GM19395 (cell line): ENCODE results near the gene ZNF624.
"Not testable (repeated sequence)": the region's sequence is repeated elsewhere in the genome, so short reads cannot be mapped to it uniquely, and the experiment has no call there.

ENCODE experiments used
- ATAC-seq: cut with Tn5 transposase; IDR thresholded peaks from one replicate; pipeline ENCODE4 v1.9.1; 2021; ENCODE audit warnings: mild to moderate bottlenecking, moderate library complexity; ENCODE audit not compliant: unreplicated experiment

ZNF624 gene

DNA sequence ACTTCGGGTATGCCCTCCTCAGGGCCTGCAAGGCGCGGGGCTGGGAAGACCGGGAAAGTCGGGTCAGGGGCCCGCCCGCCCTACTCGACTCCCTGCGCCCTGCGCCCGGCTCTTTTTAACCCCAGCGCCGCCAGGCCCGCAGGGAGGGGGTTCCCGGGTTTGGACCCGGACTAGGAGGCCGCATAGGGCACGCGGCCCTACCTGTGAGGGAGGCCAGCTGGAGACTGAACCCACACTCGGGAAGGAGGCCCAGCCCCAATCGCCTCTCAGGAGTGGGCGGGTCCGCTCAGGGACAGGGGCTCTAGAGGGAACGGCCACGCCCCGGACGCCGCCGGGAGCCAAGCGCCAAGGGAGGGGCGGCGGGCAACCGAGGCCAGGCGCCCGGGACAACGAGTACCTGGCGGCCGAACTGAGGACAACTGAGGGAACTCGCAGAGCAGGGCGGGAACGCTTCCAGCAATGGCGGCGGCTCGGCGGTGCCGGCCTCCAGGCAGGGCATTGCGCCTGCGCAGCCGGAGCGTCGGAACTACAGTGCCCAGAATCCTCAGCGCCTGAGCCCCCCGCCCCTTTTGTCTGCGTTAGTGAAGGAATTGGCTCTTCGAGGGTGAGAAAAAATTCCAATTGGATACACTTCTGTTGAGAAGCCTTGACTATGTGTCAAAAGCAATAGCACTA lies at the start of gene ZNF624:
TSS of gene ZNF624 (minus strand) at position 484 of the 675 bp plus-strand sequence.
- ATAC-seq = peak; percentile 89

DNA sequence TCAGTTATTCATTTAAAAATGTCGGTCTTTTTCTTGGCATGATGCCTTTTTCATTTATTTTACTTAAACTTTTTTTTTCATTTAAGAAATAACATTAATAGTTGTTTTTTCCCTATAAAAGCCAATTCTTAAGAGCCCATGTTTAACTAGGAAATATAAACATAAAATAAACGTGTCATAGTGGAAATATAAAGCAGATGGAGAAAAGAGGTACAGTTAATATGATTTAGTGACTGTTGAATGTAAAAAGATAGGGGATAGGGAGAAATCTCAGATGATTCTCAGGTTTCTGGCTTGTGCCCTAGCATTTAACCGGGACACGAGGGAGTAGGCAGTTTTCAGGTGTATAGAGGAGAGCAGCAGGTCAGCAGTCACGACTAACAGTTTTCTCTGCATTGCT lies 44.0 kb upstream of the ZNF624 start:
- not testable (repeated sequence) for ATAC-seq

DNA sequence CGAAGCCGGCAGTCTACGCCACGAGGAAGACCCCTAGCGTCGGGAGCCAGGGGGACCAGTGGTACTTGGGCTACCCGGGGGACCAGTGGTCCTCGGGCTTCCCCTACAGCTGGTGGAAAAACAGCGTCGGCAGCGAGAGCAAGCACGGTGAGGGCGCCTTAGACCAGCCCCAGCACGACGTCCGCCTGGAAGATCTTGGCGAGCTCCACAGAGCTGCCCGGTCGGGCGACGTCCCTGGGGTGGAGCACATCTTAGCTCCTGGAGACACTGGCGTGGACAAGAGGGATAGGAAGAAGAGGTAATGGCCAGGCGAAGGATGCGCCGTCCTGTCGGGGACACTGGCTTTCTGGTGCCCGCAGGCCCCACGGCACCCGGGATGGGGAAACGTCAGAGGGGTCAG lies 36.8 kb upstream of the ZNF624 start:
- not testable (repeated sequence) for ATAC-seq

DNA sequence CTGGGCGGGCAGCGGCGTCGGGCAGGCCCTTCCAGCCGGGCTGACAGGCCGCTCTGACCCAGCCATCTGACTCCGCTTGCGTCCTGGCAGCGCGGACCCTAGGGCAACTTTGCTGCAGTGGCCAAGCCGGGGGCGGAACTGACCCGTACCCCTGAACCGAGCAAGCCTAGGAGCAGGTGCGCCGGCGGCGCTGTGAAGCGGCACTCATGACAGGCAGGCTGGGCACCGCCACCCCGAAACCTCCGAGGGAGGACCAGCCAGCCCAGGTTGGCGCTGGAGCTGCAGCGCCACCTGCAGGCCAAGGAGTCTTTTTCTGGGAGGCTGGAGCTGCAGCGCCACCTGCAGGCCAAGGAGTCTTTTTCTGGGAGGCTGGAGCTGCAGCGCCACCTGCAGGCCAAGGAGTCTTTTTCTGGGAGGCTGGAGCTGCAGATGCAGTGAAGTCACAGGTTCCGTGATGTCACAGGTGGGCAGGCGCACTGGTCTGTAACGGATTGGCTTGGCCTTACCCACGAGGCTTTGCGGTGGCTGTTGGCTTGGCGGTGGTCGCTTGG lies 36.2 kb upstream of the ZNF624 start, which contains the start of gene CCDC144A:
TSS of gene CCDC144A (plus strand) at position 511 of the 551 bp plus-strand sequence. CDS start 160 bp downstream, outside the sequence.
- ATAC-seq = not testable (repeated sequence)

DNA sequence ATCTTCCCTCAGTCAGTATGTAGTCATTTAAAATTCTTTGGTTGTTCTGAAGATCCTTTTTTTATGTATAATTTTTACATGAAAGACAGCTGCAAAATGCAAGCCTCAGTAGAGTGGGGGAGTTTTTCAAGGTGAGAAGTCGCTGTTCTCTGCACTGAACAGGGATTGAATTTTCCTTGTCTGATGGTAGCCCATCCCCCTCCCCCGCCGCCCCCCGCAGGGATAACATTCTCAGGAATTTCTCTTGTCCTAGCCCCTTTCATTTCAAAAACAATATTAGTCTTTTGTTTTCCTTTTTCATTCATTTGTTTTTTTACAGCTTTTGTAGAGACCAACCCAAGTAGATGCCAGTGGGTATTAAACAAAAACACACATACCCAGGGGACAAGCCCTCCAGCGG lies 33.5 kb upstream of the ZNF624 start:
- not testable (repeated sequence) for ATAC-seq

DNA sequence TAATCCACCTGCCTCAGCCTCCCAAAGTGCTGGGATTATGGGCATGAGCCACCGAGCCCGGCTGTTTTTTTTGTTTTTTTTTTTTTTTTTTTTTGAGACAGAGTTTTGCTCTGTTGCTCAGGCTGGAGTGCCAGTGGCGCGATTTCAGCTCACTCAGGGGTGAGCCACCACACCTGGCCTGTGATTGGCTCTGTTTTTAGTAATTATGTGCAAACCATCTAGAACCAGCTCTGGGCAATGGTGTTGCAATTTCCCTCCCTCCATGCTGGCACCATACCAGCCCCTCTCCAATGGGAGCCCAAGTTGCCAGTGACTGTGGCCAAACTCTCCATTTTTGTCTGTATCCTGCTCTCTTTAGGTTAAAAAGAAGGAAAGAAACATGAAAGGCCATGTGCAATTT lies 32.4 kb upstream of the ZNF624 start:
- not testable (repeated sequence) for ATAC-seq

DNA sequence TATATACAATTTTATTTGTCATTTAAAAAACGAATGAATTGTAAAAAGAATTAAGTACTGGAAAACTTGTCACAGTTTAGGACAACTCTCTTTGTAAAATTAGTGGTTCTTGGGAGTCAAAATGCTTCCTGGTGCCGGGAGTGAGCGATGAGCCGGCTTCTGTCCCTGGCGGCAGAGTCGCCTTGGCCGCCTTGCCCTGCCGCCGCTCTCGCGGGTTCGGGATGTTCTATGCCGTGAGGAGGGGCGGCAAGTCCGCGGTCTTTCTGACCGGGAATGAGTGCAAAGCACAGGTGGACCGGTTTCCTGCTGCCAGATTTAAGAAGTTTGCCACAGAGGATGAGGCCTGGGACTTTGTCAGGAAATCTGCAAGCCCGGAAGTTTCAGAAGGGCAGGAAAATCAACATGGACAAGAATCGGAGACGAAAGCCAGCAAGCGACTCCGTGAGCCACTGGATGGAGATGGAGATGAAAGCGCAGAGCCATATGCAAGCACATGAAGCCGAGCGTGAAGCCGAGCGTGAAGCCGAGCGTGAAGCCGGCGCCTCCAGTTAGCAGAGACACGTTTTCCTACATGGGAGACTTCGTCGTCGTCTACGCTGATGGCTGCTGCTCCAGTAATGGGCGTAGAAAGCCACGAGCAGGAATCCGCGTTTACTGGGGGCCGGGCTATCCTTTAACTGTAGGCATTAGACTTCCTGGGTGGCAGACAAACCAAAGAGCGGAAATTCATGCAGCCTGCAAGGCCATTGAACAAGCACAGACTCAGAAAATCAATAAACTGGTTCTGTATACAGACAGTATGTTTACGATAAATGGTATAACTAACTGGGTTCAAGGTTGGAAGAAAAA lies 29.9 kb upstream of the ZNF624 start:
- not testable (repeated sequence) for ATAC-seq

DNA sequence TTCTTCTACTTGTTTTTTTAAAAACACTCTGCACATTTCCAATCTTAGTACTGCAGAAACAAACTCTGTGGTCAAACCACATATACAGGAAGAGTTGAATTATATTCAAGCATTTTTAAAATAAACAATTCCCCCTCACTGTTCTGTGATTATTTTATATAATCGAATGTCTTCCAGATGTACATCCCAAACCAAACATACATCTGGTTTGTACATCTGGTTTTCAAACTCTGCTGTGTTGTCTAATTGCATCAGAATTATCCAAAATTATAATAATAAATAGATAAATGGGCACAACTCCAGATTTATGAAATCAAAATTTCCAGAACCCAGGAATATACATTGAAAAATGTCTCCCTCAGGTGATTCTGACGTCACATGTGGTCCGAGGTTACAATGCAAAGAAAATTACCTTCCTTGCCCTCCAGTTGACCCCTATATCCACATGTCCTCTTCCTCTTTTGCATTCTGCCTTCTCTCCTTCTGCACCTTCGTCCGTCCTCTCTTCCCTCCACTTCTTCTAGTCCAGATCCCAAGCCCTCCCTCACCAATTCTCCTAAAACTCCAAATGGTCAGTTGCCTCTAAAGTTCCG lies 23.1 kb upstream of the ZNF624 start:
- no peak for ATAC-seq

DNA sequence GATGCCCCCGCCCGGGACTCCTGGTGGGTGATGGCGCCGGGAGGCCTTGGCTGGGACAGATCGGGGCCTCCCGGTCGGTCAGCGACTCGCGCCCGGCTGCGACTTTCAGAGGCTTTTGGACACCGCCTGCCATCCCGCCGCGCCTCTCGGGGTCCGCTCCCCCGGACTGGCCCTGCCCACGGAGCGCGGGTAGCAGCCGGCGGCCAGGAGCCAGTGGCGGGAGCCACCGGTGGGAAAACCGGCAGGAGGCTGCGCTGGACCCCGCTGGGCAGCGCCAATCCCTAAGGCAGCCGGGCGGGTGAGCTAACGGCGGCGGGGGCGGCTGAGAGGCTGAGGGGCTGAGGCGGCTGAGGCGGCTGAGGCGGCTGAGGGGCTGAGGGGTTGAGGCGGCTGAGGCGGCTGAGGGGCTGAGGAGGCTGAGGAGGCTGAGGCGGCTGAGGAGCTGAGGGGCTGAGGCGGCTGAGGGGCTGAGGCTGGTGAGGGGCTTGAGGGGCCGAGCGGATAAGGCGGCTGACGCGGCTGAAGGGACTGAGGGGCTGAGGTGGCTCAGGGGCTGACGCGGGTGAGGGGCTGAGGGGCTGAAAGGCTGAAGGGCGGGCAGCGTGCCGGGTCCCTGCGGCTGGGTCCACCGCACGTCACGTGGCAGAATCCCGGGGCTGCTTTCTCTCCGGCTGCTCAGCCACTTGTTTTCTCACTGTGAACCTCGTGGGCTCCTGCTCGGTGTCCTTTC lies 13.4 kb upstream of the ZNF624 start:
- not testable (repeated sequence) for ATAC-seq

DNA sequence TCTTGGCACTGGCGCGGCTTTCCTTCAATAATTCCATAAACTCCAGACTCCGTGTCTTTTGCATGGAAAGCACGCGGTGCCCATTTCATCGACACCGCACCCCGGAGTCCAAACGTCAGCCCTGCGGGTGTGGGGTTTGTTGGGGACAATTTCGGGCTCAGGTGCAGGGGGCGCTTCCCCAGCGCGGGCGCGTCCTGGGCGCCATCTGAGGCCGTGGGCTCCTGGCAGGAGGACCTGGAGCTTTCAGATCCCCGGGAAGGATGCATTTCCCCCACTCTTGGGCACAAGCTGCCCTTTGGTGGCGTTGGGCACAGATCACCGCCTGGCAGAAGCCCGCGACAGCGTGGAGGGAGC lies 12.9 kb upstream of the ZNF624 start:
- ATAC-seq = not testable (repeated sequence)

DNA sequence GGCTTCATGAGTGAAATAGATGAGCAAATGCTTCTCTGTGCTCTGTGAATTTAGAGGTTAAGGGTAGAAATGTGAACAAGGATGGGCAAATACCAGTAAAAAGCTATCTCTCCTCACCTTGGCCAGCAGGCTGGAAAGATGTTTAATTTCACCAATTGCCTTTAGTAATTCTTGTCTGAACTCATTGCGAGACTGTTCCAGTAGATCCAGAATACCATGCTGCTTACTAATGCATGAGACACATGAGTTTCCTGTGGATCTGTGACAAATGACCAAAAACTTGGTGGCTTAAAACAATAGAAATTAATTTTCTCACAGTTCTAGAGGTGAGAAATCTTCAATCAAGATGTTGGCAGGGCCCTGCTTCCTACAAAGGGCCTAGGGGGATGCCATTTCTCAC lies 9.3 kb upstream of the ZNF624 start:
- ATAC-seq = no peak

DNA sequence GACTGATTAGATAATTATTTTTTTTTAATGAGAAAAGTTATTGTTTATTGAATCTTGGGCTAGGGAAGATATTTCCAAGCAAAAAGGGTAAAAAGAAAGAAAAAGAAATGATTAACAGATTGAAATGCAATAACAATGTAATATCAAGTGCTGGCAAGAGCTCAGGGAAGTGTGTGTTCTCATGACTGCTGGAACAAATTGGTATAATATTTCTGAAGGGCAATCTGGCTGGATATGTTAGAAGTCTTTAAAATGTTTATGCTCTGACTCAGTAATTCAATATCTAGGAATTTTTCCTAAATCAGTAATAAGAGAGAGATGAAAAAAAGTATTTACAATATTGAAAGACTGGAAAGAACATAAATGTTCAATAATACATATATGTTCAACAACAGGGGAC lies 7.6 kb upstream of the ZNF624 start:
- ATAC-seq = no peak

DNA sequence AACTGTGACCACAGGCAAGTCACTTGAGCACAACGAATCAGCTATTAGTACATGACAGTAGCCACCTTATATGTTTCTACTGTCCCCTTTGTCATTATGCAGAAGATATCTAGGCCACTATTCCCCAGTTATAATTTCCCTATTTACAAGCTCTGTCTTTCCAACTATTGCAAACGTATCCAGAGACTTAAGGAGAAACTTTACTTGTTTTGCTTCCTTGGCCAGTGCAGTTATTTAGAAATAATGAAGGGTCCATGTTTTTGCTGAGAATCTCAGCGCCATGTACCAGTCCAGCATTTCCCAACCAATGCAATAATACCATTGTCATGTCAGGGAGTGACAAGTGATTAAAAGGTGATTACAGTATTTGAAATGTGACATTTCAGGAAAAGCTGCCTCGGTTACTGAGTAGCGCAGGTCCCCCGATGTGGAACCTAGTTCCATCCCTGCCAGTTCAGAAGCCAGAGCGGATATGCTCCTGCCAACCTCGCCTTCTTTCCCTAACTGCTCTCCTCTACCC lies 743 bp downstream of the ZNF624 start:
- ATAC-seq = no peak

DNA sequence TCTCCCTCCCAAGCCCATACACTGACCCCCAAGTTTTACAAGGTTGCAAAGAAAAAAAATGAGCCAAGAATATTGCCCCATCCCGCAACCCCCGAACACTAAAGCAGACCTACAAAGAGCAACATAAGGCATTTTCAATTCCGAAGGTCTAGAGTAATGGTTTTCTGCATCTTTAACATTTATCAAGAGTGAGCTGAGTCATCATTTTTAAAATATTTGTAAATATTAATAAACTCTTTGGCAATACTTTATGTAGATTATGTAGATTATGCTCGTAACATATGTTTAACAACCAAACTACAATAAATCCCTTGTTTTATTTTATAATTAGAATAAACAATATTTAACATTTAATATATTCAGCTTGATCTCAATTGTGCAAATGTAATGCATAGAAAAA lies 1.4 kb downstream of the ZNF624 start:
- ATAC-seq = no peak

DNA sequence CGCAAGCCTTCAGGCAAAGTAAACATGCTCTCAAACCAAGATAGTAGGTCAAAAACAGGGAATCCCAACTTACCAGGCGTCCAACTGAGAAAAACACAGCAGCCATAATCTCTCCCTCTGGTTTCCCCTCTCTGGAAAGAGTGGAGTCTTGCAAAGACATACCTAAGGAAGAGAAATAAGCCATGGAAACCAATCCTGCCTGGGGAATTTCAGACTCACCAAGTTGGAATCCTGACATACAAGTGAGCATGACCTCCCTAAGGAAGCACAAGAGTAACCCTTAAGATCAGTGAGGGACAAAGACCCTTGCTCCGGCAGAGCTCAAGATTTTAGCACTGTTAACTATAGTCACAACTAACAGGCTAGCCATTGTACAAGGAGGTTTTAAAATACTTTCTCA lies 4.1 kb downstream of the ZNF624 start:
- ATAC-seq = no peak

DNA sequence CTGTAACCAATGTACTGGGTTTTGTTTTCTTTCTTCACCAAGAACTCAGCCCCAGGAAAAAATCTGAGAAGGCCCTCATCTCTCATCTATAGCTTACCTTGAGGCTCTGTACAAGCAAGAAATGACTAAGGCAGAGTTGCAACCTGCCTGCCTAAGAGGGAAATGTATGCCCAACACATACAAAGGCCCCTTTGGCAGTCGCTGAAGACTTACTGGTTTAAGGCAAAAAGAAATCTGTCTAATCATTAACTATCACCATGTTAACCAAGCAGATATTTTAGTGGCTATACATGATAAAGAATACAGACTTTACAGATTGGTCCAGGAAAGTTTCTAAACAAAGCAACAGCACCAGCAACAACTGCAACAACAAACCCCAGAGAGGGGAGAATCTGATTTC lies 14.2 kb downstream of the ZNF624 start:
- no peak for ATAC-seq

DNA sequence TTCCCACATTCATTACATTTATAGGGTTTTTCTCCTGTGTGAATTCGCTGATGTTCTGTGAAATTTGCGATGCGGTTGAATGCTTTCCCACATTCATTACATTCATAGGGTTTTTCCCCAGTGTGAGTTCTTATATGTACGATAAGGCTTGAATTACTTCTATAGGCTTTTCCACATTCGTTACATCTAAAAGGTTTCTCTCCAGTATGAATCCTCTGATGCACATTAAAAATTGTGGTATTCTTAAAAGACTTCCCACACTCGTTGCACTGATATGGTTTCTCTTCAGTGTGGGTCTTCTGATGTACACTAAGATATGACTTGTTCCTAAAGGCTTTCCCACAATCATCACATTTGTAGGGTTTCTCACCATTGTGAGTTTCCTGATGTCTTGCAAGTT lies 30.4 kb downstream of the ZNF624 start:
- ATAC-seq = no peak

DNA sequence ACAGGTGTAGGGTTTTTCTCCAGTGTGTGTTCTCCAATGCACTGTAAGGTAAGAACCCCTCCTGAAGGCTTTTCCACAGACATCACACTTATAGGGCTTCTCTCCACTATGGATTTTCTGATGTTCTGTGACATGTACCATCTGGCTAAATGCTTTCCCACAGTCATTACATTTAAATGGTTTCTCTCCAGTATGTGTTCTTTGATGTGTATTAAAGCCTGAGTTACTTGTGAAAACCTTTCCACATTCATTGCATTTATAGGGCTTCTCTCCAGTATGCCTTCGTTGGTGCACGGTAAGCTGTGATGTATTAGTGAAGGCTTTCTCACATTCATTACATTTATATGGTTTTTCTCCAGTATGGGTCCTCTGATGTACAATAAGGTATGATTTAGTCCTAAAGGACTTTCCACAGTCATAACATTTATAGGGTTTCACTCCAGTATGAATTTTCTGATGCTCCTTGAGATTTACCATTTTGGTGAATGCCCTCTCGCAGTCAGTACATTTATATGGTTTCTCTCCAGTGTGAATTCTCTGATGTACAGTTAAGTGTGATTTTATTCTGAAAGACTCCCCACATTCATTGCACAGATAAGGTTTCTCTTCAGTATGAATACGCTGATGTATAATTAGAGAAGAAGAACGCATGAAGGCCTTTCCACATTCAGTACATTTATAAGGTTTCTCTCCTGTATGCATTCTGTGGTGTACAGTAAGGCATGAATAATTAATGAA lies 30.9 kb downstream of the ZNF624 start:
- ATAC-seq = no peak

DNA sequence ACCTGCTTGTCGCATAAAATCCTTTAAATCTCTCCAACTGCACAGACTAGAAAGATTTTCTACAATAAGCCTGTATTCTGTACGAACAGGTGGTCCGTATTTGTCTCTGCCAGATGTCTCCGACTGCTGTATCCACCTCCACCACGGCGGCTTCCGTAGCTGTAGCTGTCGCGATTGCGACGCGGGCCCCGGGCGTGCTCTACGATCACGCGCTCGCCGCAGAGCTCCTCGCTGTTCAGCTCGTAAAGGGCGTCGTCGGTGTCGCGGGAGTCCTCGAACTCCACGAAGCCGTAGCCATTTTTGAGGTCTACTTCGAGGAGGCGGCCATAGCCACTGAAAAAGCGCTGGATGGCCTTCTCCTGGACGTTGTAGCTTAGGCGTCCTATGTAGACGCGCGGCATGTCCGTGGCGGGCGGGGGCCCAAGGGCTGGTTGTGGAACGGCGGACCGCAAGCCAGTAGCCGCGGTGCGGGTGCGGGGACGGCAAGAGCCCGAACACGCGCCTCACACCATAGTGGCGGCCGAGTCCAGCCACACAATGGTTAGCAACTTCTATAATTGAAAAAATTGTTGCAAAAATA lies 36.1 kb downstream of the ZNF624 start:
- no peak for ATAC-seq

DNA sequence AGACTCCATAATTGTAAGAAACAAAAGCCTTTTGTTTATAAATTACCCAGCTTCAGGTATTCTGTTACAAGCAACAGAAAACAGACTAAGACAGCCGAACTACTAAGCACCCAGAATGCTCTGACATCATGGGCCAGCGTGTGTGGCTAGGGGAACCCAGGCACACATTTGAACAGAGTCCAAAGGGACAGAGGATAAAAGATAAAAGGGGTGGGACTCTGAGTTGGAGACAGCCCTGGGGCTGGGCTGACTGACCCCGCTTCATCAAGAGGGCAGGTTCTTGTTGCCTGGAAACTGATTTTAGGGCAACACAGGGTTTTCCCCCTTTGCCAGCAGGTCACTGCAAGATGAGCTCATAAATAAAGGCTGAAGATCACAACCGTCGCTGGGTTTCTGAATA lies 54.1 kb downstream of the ZNF624 start:
- no peak for ATAC-seq
